NCI-H524 (cell line): ENCODE measurements around the gene CNKSR2.

Experiments used
- DNase-seq, 2 experiments: peaks; one replicate each; lab custom pipeline; 2025; lab: John Stamatoyannopoulos, UW

CNKSR2 gene

GRCh38 chrX:21675931-21676330, 301.7 kb downstream of the CNKSR2 start:
- DNase-seq = no peak

- no peak for DNase-seq
Measured at GRCh38 chrX:21678048-21678612, 303.9 kb downstream of the CNKSR2 start.

DNA sequence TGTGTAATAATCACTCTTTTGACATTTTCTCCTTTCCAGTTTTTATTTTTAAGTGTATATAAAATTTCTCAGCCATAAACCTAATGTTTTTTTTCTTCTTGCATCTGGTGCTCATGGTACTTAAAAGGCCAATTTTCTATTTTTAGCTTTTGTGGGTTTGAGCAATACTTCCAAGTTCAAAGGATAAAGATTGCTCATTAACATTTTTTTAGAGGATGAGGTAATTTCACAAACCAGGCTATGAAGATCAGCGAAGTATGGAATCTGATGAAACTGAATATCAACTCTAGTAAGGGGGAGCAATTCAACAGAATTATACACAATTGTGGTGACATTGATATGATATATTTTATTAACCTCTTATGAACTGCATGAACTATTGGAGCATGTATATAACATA, 309.7 kb downstream of the CNKSR2 start:
- DNase-seq = no peak

GRCh38 chrX:21691512-21692018, 317.3 kb downstream of the CNKSR2 start:
- DNase-seq = no peak

GRCh38 chrX:21698272-21698671, 324.1 kb downstream of the CNKSR2 start:
- no peak for DNase-seq

- DNase-seq = no peak
Measured at GRCh38 chrX:21699136-21699535, 324.9 kb downstream of the CNKSR2 start.

DNA sequence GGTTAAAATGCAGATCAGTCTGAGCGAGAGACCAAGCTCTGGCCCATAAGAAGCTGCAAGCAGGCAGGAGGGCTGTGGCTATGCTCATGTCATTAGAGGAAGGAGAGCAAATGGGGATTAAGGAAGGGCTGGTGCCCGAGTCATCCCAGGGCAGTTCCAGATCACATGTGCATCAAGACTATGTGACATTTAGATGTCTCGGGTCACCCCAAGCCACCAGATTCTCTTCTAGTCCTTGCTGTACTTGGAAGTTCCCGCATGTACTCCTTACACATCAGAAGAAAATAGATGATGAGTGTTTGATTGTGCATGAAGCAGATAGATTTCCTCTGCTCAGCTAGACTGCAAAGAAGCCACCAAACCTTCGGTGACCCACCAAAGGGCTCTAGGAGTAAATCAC, 326.1 kb downstream of the CNKSR2 start:
- DNase-seq = no peak

DNA sequence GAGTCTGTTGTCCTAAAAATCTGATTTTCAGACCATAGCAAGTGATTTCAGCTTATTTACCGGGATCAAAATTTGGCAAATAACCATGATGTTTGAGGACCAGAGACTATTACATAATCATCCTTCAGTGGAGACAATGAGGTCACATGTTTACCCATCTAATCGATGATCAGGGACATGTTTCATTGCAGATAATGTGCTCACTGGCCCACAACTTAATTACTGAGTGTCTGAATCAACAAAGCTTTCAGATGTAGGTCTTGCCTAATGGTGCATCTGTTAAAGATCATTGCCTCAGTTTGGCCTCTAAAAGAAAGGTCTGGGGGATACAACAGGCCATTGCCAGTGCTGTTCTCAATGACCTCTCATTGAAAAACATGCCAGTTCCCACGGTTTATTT, 326.7 kb downstream of the CNKSR2 start:
- no peak for DNase-seq

DNA sequence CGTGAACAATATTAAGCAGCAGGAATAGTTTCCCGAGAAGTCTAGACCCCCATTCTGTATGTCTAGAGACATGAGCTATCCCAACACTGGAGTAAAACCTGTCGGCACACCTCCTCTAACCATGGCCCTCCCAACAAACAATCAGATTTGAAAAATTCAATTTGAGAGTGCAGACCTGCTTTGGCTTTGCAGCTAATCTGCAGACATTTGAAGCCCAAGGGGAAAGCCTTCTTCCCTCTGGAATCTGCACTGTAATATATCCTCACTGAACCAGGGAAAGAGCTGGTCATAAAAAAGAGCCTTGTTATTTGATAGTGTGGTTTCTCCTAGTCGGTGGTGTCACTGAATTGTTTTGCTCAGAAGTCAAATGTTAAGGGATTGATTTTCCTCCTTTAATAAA, 328.5 kb downstream of the CNKSR2 start:
- no peak for DNase-seq
